Astrocyte (in vitro differentiated cells and primary cell): ENCODE data around the gene TUBA1C. TPM values are rescaled to one million over a fixed set of nuclear protein-coding genes. Genes with fewer than 3 reads are reported as not detected.
"Not testable (repeated sequence)": the region's sequence is repeated elsewhere in the genome, so short reads cannot be mapped to it uniquely, and the experiment has no call there.

Experiments
- DNase-seq: peaks from one replicate; pipeline ENCODE4 v3.0.0-alpha.2; 2010; ENCODE audit warnings: low read depth
- FAIRE-seq: peaks from 2 replicates; lab custom pipeline; 2011; peaks lifted over from hg19 to GRCh38; lab: Jason Lieb, UNC
- H2AFZ ChIP-seq: 2 replicates; pipeline ENCODE4 v1.6.0; 2012; ENCODE audit warnings: low read depth, low read length, inconsistent platforms
- H3K27ac ChIP-seq: 2 replicates; pipeline ENCODE4 v1.5.1; 2011; ENCODE audit warnings: low read depth, low read length, inconsistent platforms
- H3K27me3 ChIP-seq: 2 replicates; pipeline ENCODE4 v1.6.0; 2011; ENCODE audit warnings: low read length, inconsistent platforms; ENCODE audit not compliant: insufficient read depth
- H3K36me3 ChIP-seq: 2 replicates; pipeline ENCODE4 v1.5.1; 2011; ENCODE audit warnings: low read length, inconsistent platforms; ENCODE audit not compliant: insufficient read depth
- H3K4me1 ChIP-seq: 2 replicates; pipeline ENCODE4 v1.5.1; 2011; ENCODE audit warnings: low read length, inconsistent platforms; ENCODE audit not compliant: insufficient read depth
- H3K4me2 ChIP-seq: 2 replicates; pipeline ENCODE4 v1.6.0; 2012; ENCODE audit warnings: low read length, inconsistent platforms
- H3K4me3 ChIP-seq: 2 replicates; pipeline ENCODE4 v1.5.1; 2011; ENCODE audit warnings: low read depth, mild to moderate bottlenecking, low read length, inconsistent platforms; ENCODE audit not compliant: insufficient read depth
- H3K79me2 ChIP-seq: 2 replicates; pipeline ENCODE4 v1.6.0; 2012; ENCODE audit warnings: mild to moderate bottlenecking, low read length, inconsistent platforms; ENCODE audit not compliant: insufficient read depth
- H3K9ac ChIP-seq: 2 replicates; pipeline ENCODE4 v1.6.0; 2012; ENCODE audit warnings: mild to moderate bottlenecking, low read length, inconsistent platforms
- H3K9me3 ChIP-seq: 2 replicates; pipeline ENCODE4 v1.5.1; 2012; ENCODE audit warnings: low read depth, mild to moderate bottlenecking, low read length, inconsistent platforms; ENCODE audit not compliant: insufficient read depth
- H4K20me1 ChIP-seq: 2 replicates; pipeline ENCODE4 v1.6.0; 2012; ENCODE audit warnings: low read length, inconsistent platforms; ENCODE audit not compliant: insufficient read depth
- H3K27ac Mint-ChIP-seq: one replicate; pipeline ENCODE4 v1.8.0; 2021; ENCODE audit warnings: mild to moderate bottlenecking, mixed read lengths; ENCODE audit not compliant: unreplicated experiment
- H3K27me3 Mint-ChIP-seq: one replicate; pipeline ENCODE4 v1.8.0; 2021; ENCODE audit warnings: low read depth, mixed read lengths; ENCODE audit not compliant: unreplicated experiment
- H3K36me3 Mint-ChIP-seq: one replicate; pipeline ENCODE4 v1.8.0; 2021; ENCODE audit warnings: low read depth, mixed read lengths; ENCODE audit not compliant: unreplicated experiment
- H3K4me1 Mint-ChIP-seq: one replicate; pipeline ENCODE4 v1.8.0; 2021; ENCODE audit warnings: low read depth, mixed read lengths; ENCODE audit not compliant: unreplicated experiment
- H3K4me3 Mint-ChIP-seq: one replicate; pipeline ENCODE4 v1.8.0; 2021; ENCODE audit warnings: mild to moderate bottlenecking, moderate library complexity, mixed read lengths; ENCODE audit not compliant: unreplicated experiment
- H3K9me3 Mint-ChIP-seq: one replicate; pipeline ENCODE4 v1.8.0; 2021; ENCODE audit warnings: mild to moderate bottlenecking, mixed read lengths; ENCODE audit not compliant: unreplicated experiment
- CTCF ChIP-seq: IDR thresholded peaks from 2 replicates; pipeline ENCODE4 v1.5.1; 2011; ENCODE audit warnings: low read depth, mild to moderate bottlenecking, inconsistent platforms, low read length, moderate library complexity; ENCODE audit not compliant: insufficient read depth
- EZH2 ChIP-seq: IDR thresholded peaks from 2 replicates; pipeline ENCODE4 v1.6.1; 2012; ENCODE audit warnings: mild to moderate bottlenecking, low read length, inconsistent platforms; ENCODE audit not compliant: insufficient read depth
- total RNA-seq: library from RNA; stranded (reverse); gene quantifications from 2 replicates; pipeline ENCODE4 v1.2.1, GENCODE V29; 2021

The TUBA1C gene
- total RNA-seq, 1 donor from 2014 or later: 408 TPM

- H3K4me1 ChIP-seq: no peaks in the 10 kb centered on the region
- H3K9ac ChIP-seq: no peak overlapping the region
- TF ChIP-seq CTCF (no peak), EZH2 (no peak)
- no peaks in the 10 kb centered on the region for H3K36me3 ChIP-seq
- no peak overlapping the region for H3K27ac ChIP-seq
- no peaks in the 10 kb centered on the region for H4K20me1 ChIP-seq
- H2AFZ ChIP-seq: no peak overlapping the region
- H3K4me2 ChIP-seq: no peak overlapping the region
- no peak for DNase-seq
- Mint-ChIP-seq H3K4me1 (no peaks in the 10 kb centered on the region), H3K27me3 (peaks cover 24% of the 10 kb centered on the region), H3K36me3 (no peaks in the 10 kb centered on the region), H3K4me3 (no peak overlapping the region), H3K9me3 (no peaks in the 10 kb centered on the region), H3K27ac (no peak overlapping the region)
- no peaks in the 10 kb centered on the region for H3K79me2 ChIP-seq
- H3K9me3 ChIP-seq: no peaks in the 10 kb centered on the region
- no peak for FAIRE-seq
- no peak overlapping the region for H3K4me3 ChIP-seq
- no peaks in the 10 kb centered on the region for H3K27me3 ChIP-seq
Measured at GRCh38 chr12:49314811-49315210, 49.9 kb downstream of the TUBA1C start.

- not testable (repeated sequence) for H3K27ac Mint-ChIP-seq, H3K79me2 ChIP-seq, H4K20me1 ChIP-seq, H3K9me3 Mint-ChIP-seq, H3K4me1 ChIP-seq, H3K4me2 ChIP-seq, H2AFZ ChIP-seq, H3K4me3 ChIP-seq, H3K4me1 Mint-ChIP-seq, H3K9me3 ChIP-seq, H3K27me3 ChIP-seq, H3K27ac ChIP-seq, H3K36me3 Mint-ChIP-seq, DNase-seq, FAIRE-seq, H3K9ac ChIP-seq, H3K36me3 ChIP-seq, H3K4me3 Mint-ChIP-seq
- H3K27me3 Mint-ChIP-seq: peaks cover 12% of the 10 kb centered on the region
Measured at GRCh38 chr12:49317118-49317517, 52.2 kb downstream of the TUBA1C start.

DNA sequence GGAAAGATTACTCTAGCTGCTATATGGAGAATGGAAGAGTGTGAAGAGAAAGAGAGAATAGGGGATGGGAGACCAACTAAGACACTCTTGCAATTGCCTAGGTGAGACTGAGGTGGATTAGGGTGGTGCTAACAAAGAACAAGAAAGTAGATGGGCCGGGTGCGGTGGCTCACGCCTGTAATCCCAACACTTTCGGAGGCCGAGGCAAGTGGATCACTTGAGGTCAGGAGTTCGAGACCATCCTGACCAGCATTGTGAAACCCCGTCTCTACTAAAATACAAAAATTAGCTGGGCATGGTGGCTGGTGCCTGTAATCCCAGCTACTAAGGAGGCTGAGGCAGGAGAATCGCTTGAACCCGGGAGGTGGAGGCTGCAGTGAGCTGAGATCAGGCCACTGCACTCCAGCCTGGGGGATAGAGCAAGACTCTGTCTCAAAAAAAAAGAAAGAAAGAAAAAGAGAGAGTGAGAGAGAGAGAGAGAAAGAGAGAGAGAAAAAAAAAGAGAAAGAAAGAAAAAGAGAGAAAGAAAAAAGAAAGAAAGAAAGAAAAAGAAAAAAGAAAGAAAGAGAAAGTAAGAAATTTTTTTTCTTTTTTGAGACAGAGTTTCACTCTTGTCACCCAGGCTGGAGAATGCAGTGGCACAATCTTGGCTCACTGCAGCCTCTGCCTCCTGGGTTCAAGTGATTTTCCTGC is 55.7 kb downstream of the TUBA1C start:
- peaks cover 14% of the 10 kb centered on the region for H3K4me1 ChIP-seq
- peaks cover 14% of the 10 kb centered on the region for H3K79me2 ChIP-seq
- H3K4me3 Mint-ChIP-seq, FAIRE-seq, H3K4me3 ChIP-seq, H3K9ac ChIP-seq, H3K4me2 ChIP-seq, H3K4me1 Mint-ChIP-seq, H3K9me3 Mint-ChIP-seq, H3K36me3 Mint-ChIP-seq, H3K9me3 ChIP-seq, DNase-seq, H3K27ac Mint-ChIP-seq, H4K20me1 ChIP-seq, H3K36me3 ChIP-seq, H2AFZ ChIP-seq, H3K27me3 Mint-ChIP-seq, H3K27me3 ChIP-seq, H3K27ac ChIP-seq: not testable (repeated sequence)
